NCI-H2081 (cell line): ENCODE results near the gene NTM.

ENCODE experiments used
- DNase-seq, 2 experiments: peaks; one replicate each; lab custom pipeline; 2025; lab: John Stamatoyannopoulos, UW

The NTM gene

DNA sequence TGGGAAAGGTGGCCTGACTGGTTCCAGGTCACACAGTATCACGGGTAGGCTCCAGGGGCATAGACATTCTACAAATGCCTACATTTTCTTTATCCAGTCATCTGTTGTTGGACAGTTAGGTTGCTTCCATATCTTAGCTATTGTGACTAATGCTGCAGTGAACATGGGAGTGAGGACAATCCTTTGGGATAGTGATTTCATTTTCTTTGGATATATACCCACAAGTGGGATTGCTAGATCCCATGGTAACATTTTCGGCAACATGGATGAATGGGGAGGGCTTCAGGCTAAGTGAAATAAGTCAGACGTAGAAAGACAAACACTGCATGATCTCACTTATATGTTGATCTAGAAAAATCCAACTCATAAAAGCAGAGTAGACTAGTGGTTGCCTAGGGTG lies 744.3 kb downstream of the NTM start:
- no peak for DNase-seq

DNA sequence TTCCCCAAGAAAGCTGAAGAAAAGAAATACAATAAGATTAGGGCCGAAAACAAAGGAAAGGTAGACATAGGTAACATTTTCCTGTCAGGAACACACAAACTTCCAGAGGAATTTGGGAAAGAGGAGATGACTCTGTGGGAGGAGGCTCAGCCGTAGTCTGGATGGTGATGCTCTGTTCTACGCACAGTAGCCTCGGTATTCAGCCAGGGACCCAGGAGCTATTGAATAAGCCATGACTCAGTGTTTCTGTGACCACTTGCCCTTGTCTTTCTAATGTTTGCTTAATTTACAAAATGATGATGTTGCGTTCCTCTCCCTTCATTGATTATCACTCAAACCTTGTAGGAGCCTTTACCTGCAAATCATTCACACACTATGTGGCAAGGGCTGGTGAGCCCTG lies 745.0 kb downstream of the NTM start:
- DNase-seq: no peak

DNA sequence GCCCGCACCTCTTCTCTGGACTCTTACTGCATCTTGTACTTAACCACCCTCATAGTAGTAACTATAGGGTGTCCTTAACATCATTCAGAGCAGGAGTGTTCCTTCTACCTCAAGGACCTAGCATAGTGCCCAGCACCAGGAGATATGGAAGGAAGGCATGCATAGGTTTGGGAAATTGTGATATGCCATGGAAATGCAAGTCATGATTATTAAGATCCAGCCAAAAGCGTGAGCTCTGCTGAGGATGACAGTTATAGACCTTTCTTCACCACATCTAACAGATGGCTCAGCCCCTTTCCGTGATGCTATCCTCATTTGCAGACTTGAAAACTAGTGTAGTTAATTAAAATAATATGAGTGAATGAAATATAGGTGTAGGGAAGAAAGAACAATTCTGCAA lies 746.1 kb downstream of the NTM start:
- no peak for DNase-seq

DNA sequence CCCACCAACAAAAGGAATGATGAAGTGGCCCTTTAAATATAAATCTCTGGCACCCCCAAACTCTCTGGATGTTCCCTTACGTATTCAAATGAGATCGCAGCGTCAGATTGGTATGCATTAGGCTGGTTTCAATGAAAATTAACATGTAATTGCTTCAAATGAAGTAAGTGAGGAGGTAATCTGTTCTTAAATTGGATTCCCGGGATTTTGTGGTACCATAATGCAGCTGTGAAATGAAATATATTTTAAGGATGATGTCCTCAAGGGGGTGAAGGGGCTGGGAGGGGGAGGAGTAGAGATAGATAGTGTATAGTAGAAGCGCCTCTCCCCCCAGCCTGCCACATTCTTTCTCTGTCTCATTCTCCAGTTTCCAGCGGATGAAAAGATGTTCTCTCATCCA lies 748.2 kb downstream of the NTM start:
- no peak for DNase-seq

DNA sequence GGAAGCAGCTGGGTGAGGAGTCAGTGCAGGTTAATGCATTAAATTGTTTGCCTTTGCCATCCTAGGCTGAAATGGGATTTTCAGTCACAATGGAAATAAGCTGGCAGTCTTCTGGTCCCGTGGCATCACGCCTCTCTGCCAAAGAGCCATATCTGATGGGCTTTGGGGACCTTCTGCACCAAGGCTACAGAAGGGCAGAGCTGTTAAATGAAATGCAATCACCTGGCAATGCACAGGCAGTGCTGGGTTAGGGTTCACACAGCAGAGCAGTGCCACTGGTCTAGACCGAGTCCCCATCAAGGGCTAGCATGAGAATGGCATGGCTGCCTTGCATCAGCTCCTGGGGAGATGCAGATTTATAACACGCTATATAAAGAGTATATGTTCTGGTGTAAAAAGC lies 749.2 kb downstream of the NTM start:
- no peak for DNase-seq

DNA sequence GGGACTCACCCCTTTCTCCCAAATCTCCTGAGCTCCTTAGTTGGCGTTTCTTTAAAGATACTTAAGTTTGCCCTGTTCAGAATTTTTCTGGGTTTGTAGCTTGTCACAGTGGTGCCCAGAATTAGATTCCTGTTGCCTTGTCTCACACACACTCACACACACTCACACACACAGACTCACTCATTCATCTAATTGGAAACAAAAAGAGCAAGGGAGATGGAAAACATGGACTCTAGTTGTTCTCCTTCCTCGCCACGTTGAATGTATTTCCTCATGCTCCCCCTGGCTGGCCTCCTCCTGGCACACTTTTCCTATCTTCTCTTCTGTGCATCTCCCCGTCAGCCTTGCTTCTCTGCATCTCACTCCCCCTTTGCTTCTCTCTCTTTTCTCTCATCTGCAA lies 752.3 kb downstream of the NTM start:
- no peak for DNase-seq

DNA sequence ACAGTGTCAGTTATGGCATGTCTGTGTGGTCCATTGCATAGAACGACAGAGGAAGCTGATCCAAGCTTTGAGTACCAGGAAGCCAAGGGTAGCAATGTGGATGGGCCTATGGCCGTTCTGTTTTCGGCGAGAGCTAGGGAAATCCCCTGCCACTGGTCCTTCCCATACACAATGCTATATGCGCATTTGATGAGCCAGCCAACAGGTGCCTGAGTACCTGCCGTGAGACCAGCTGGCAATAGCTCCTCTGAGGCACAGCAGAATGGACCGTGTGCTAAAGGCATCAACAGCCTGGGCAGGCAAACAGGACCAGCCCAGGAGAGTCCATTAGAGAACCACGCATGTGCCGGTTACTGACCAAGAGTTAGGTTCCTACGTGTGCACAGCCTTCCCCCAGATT lies 753.0 kb downstream of the NTM start:
- DNase-seq: peak in 1 of 2 experiments; percentile 12

DNA sequence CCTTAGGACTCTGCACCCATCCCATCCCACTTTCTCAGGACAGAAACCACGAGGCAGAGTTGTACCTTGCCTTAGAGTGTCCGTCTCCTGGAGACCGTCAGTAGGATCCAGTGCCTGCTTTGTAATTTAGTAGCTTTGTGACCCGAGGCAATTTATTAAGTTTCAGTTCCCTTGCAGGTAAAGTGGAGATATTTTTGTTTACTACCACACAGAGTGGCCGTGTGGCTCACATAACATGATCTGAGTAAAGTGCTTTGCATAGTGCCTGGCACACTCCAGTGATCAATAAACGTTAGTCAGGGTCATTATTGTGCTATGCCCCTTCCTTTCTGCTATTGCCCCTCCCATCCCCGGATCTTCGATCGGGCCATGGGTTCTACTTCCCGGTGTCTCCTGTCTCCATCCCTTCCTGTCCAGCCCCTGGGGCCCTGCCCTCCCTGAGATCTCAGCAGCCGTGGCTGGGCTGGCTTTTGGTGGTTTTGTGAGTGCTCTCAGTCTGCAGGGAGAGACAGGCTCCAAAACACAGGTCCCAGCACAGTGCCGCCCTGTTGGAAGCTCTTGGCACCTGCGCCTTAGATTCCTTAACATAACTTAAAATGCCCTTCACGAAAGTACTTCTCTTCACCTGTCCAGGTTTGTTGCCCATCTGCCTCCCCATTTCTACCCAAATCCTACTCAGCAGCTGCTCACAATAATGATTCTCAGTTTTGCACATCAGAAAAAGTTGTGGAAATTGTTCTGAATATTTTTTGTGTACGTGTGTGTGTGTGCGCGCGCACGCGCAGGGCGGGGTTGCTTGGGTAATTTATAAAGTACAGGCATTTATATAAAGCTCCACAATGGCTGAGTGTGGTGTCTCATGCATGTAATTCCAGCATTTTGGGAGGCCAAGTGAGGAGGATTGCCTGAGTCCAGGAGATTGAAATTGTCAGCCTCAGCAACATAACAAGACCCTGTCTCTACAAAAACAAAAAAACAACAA lies 753.7 kb downstream of the NTM start:
- DNase-seq: no peak

DNA sequence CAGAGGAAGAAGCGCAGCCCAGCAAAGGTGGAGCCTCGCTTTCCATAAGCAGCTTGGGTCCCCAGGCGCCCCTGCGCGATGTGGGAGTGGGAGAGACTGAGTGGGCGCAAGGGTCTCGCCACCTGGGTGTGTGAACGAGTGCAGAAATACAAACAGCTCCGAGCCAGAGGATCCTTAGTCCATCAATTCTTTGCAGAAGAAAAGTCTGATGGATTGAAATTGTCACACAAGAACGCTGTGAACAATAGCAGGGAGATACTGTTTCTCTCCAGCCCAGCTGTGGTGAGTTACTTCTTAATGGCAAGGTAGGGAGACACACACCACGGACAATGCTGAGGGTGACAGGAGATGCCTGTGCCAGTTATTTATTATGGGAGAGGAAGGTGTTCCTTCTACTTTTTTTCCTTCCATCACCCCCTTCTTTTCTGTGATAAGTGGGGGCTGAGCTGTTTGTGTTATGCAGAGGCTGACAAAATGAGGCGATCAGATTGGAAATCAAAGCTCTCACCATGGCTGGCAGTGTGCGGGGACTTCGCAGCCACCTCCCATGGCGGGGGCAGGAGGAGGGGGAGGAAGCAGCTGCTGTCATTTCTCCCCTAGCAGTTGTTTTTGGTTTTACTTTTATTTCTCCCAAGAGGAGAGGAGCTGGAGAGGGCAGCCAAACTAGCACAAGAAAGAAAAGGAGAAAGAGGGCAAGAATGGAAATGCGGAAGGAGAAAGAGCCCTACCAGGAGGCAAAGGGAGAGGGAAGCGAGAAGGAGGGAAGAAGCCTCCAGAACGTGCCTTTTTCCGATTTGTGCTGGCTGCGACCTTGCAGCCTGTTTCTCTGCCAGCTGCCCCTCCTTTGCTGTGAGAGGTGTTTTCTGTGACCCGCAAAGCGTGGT lies 755.8 kb downstream of the NTM start:
- DNase-seq: peak; percentile 64 to 78

DNA sequence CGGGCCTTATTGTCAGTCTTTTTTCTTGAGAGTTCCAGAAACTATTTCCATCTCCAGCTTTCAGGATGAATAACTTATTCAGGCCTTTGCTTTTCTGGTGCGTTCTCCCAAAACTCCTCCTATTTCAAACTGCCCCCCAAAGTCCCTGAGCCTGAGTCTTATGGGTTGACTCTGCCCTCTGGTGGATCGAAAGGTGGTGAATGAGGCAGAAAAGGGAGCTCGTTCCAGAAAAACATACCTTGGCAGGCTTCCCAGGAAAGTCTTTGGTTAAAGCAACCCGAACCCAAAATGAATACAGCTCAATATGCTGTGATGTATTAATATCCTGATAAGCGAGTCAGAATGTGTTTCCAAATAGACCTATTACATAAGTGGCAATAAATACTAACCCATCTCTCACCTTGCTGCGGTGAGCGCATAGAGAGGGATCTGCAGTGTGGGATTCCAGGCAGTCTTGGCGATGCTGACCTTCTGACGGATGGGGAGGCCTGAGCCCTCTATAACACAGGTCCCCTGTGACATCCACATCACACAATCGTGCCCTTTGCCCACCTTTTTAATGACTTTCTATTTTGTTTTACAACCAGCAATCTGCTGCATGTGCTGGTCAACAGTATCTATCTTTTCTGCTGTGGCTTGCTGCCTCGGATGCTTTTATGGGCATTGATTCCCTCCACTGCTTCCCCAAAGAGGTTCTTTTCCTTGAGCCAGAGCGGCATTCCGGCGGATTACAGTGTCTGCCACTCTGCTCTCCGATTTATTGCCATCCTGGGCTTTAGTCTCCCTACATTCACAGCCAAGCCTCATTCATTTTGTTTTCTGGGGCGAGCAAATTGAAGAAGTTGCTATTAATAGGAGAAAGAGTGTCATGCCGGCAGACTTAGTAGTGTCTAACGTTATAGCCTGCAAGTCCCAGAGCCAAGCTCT lies 756.8 kb downstream of the NTM start:
- peak; percentile 89 to 92 for DNase-seq

DNA sequence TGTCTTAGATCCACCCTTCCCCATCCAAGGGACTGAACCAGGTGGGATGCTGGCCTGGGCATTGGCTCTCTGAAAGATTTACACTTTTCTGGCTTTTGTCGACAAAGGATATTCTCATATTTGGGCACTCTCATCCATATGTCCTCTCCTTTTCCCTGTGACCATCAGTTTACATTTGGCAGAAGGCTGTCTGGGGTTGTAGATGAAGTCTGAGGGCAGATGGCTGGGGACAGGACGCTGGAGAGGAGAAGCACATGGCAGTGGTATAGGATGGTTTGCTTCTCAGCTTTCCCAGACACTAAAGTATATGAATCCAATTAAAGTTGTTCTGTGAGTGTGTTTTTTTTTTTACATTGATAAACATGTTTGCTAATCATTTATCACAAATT lies 757.5 kb downstream of the NTM start:
- DNase-seq: no peak

DNA sequence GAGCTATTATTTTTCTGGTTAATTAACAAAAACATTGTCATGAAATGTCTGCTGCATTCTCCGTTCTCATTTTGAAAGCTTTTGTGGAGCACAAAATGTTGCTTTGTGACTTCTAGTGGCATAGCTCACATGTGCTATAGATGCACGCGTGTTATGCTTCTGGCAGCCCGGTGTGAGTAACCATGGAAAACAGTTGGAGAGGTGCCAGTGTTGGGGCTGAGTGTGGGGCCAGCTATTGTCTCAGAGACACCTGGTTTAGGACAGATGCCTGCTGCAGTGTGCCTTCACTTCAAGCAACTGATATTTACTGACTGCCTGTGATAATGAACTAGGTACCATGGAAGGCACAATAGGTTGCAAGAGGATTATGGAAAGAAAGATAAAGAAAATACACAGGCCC lies 760.6 kb downstream of the NTM start:
- peak; percentile 95 to 99 for DNase-seq

DNA sequence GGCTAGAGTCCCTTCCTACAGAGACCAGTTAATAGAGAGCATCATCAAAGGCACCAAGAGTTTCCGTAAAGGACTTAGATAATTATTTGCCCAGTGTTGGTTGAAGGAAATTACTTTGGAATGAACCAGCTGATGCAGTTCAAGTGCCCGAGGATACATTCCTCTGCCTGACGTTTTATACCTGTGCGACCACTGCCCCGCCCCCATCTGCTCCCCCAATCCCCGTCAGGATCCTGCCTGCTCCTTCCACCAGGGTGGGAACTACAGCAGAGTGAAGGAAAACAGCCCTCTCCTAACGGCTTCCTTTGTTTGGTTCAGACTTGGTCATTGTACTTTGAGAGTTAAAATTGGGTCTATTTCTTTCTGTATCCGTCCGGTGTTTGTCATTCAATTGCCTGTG lies 761.5 kb downstream of the NTM start:
- DNase-seq: peak in 1 of 2 experiments; percentile 31

DNA sequence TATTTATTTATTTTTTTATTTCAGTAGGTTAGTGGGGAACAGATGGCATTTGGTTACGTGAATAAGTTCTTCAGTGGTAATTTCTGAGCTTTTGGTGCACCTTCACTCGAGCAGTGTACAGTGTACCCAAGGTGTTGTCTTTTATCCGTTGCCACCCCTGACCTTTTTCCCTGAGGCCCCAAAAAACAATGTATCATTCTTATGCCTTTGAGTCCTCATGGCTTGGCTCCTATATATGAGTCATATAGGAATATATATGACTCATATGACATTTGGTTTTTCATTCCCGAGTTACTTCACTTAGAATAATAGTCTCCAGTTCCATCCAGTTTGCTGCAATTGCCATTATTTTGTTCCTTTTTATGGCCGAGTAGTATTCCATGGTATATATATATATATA lies 763.9 kb downstream of the NTM start:
- DNase-seq: no peak

DNA sequence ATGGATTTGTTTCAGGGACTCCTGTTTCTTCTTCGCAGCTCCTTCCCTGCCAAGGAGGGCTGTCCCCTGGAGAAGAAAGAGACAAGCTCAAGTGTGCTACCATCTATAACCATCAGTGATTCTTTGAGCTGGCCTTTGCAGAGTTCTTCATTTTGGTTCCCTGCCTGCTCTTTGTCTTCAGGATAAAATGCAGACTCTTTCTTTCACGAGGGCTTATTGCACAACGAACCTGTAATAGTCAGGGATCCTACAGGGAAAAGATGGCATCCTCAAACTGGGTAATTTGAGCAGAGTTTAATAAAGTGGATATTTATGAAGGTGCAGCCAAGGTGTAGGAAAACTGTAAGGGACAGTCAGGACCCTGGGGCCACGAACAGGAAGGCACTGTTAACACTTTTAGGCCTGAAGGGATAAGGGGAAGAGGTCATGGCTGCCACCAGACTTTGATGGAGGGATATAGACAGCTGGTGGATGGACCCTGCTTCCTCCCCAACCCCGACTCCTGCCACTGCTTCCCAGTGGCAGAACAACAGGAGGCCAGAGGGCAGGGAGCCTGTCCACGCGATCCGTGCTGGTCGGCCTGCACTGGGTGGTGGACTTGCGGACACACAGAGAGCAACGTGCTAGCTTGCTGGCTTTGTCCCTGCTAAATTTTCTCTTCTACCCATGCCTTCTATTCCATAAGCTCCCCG lies 767.0 kb downstream of the NTM start:
- no peak for DNase-seq

DNA sequence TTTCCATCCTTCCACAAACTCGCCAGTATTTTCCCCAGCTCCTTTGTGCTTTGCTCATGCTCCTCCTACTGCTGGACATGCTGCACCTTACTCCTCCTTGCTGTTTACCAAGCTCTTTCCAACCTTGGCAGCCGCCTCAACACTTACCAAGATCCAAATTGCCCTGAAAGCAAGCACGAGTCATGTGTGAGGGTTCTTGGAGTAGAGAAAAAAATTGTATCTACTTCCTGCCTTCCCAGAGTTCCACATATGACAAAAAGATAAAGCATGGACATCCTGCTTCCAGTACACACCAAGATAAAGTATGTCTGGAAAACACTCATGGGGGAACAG lies 767.5 kb downstream of the NTM start:
- no peak for DNase-seq

DNA sequence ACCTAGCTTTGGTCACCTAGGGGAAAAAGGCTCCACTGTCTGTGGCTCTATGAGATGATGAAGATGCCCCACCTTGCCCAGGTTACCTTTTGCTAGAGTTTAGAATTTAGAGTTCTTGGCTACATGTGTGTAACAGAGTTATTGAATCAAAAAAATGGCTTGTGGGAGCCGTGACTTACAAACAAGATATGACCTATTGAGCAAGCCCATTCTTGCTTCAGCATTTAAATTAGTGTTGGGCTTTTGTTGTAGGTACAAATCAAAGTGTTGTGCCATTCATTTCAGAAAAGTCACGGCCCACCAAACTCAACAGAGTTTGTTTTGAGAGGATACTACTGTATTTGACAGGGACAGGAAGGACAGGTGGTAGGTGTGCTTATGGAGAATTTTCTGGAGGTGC lies 768.8 kb downstream of the NTM start:
- DNase-seq: no peak

DNA sequence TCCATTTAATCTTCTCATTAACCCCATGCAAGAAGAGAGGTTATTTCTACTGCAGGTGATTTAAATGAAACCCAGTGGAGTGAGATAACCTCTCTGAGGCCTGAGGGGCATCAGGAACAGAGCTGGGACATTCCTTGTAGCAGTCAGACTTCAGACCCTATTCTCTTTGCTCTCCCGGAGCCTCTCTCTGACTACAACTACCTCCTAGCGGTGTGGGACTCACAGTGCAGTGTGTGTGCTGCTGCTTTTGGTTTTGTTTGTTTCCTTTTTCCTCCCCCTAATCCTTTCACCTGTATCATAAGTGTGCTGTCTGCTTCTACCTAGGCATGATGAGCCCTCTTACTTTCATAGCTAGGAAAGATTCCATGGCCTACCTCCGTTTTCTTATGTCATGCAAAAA lies 769.6 kb downstream of the NTM start:
- DNase-seq: peak in 1 of 2 experiments; percentile 39

DNA sequence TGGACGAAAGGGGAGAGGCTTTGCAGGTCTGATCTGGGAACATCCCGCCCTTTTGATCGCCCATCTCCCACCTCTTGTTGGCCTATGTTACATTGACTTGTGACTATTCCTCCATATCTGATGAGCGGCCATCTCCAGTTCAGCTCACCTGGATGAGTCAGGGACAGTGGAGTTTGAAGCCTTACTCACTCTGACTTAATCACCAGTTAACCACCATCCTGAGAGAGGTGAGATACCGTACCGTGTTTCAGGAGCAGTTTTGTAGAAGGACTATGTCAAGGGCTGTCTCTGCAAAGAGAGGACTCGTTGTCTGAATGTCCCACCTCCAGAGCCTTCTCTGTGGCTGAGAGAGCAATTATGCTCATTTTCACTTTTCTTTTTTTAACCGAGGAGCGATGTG lies 771.7 kb downstream of the NTM start:
- no peak for DNase-seq

DNA sequence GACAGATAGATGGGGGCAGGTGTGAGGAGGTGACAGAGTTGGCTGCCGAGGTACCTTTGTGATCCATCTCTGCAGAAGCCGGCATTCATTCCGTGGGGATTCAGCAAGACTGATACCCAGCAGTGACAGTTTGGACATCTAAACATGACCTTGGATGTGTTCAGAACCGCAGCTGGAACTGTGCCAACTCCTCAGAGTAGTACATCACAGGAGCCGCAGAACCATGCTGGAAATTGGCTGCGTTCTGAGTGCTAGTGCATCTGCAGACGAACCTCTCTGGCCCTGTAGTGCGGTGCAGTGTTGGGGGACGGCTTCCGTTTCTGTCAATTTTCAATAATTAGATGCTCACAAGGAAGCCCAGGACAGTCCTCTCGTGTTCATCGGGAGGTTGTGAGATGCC lies 772.1 kb downstream of the NTM start:
- peak in 1 of 2 experiments; percentile 48 for DNase-seq

DNA sequence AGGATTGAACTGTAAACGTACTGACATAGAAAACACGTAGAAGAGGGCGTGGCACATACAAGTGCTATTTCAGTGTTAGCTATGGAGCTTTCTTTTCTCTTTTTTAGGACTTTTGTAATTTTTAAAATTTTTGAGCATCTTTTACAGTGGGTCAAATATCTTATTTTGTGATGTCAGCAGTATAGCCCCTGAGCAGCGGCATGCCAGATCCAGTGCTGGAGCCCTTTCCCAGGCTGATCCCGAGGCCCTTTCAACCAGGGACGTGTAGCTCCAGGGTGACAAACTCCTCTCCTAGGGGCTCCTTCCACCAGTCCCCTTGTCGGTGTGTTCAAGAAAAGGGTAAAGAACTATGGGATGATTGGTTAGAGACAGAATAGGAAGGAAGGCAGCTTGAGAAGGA lies 777.0 kb downstream of the NTM start:
- no peak for DNase-seq
